Measurements from ENCODE around the gene CA10.

CA10 gene

DNA sequence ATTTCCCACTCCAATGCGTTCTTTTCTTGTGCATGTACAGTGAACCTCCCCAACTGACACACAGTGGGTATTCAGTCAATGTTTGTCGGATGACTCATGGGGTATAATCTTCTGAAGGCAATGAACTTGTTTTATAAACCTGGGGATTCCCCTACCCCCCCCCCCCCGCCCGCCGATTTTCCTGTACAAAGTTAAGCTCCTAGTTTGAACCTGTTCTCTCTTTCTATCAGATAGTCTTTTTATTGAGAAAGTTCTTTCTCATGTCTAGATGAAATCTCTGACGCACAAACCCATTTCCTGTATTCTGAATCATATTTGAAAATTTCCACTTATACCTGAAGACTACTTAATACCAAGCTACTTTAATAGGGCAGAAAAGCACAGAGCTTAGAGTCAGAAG, 338.3 kb downstream of the CA10 start:
- Histone ChIP-seq H3K27me3 (ENCODE audit: insufficient read depth, poor library complexity, severe bottlenecking) (no peaks in the 10 kb centered on the region), H3K27ac (replicated peaks) (no peak overlapping the region), H3K4me3 (replicated peaks; ENCODE audit: insufficient read depth, low read length) (no peak overlapping the region)
- DNase-seq (ENCODE audit: low read depth in 1 of 2, low spot score in 1 of 2) = no peak
- TF ChIP-seq POLR2AphosphoS5 (IDR thresholded peaks at IDR 0.05; ENCODE audit: low read depth) (no peak), GABPA (IDR thresholded peaks at IDR 0.05; ENCODE audit: low read depth) (no peak), SPI1 (IDR thresholded peaks at IDR 0.05; ENCODE audit: borderline replicate concordance, low read depth) (no peak)
- TF ChIP-seq, protein P1, sequence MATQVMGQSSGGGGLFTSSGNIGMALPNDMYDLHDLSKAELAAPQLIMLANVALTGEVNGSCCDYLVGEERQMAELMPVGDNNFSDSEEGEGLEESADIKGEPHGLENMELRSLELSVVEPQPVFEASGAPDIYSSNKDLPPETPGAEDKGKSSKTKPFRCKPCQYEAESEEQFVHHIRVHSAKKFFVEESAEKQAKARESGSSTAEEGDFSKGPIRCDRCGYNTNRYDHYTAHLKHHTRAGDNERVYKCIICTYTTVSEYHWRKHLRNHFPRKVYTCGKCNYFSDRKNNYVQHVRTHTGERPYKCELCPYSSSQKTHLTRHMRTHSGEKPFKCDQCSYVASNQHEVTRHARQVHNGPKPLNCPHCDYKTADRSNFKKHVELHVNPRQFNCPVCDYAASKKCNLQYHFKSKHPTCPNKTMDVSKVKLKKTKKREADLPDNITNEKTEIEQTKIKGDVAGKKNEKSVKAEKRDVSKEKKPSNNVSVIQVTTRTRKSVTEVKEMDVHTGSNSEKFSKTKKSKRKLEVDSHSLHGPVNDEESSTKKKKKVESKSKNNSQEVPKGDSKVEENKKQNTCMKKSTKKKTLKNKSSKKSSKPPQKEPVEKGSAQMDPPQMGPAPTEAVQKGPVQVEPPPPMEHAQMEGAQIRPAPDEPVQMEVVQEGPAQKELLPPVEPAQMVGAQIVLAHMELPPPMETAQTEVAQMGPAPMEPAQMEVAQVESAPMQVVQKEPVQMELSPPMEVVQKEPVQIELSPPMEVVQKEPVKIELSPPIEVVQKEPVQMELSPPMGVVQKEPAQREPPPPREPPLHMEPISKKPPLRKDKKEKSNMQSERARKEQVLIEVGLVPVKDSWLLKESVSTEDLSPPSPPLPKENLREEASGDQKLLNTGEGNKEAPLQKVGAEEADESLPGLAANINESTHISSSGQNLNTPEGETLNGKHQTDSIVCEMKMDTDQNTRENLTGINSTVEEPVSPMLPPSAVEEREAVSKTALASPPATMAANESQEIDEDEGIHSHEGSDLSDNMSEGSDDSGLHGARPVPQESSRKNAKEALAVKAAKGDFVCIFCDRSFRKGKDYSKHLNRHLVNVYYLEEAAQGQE (IDR thresholded peaks at IDR 0.05; ENCODE audit: insufficient replicate concordance, low read depth) = no peak
- TF ChIP-seq, protein P2, sequence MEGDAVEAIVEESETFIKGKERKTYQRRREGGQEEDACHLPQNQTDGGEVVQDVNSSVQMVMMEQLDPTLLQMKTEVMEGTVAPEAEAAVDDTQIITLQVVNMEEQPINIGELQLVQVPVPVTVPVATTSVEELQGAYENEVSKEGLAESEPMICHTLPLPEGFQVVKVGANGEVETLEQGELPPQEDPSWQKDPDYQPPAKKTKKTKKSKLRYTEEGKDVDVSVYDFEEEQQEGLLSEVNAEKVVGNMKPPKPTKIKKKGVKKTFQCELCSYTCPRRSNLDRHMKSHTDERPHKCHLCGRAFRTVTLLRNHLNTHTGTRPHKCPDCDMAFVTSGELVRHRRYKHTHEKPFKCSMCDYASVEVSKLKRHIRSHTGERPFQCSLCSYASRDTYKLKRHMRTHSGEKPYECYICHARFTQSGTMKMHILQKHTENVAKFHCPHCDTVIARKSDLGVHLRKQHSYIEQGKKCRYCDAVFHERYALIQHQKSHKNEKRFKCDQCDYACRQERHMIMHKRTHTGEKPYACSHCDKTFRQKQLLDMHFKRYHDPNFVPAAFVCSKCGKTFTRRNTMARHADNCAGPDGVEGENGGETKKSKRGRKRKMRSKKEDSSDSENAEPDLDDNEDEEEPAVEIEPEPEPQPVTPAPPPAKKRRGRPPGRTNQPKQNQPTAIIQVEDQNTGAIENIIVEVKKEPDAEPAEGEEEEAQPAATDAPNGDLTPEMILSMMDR (IDR thresholded peaks at IDR 0.05; ENCODE audit: insufficient read depth, low read length) = no peak

DNA sequence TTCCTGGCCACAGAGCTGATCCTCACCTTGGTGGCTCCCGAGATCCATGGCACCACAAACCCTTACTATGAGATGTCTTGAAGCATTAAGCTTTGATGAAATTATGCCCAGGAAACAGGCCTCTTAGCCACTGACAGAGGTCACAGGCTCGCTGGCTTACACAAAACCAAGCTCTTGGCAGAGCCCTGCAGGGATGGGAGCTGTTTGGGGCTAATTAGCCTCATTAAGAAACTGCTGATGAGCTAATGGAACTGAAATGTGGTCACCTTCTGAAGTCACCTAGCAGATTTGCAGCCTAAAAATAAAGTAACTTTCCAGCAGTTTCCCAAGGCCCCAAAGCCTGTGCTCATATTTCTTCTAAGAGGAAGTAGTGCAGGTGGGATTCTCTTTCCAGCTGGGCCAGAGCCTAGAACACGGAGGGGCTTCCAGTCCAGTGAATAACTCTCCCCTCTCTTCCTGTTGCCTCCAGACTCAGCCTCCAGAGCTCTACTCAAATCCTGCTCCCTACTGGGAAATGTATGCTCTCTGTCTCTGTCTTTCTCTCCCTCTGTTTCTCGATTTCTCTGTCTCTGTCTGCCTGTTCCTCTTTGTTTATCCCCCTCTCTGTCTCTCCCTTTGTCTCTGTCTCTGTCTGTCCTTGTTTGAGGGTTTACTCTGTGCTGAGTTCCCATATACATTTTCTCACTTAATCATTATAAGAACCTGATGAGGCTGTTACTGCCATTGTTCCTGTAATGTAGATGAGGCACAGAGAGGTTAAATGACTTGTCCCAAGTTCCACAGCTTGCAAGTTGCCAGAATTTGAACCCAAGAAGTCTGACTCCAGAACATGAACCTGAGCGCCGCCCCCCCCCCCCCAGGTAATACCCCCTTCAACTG, 338.9 kb downstream of the CA10 start:
- Histone ChIP-seq H3K27ac (replicated peaks) (no peak overlapping the region), H3K4me3 (replicated peaks; ENCODE audit: insufficient read depth, low read length) (no peak overlapping the region), H3K27me3 (ENCODE audit: insufficient read depth, poor library complexity, severe bottlenecking) (no peaks in the 10 kb centered on the region)
- TF ChIP-seq POLR2AphosphoS5 (IDR thresholded peaks at IDR 0.05; ENCODE audit: low read depth) (no peak), SPI1 (IDR thresholded peaks at IDR 0.05; ENCODE audit: borderline replicate concordance, low read depth) (no peak), GABPA (IDR thresholded peaks at IDR 0.05; ENCODE audit: low read depth) (no peak)
- TF ChIP-seq, protein P2 (IDR thresholded peaks at IDR 0.05; ENCODE audit: insufficient read depth, low read length) = no peak
- TF ChIP-seq, protein P1 (IDR thresholded peaks at IDR 0.05; ENCODE audit: insufficient replicate concordance, low read depth) = no peak
- no peak for DNase-seq (ENCODE audit: low read depth in 1 of 2, low spot score in 1 of 2)

DNA sequence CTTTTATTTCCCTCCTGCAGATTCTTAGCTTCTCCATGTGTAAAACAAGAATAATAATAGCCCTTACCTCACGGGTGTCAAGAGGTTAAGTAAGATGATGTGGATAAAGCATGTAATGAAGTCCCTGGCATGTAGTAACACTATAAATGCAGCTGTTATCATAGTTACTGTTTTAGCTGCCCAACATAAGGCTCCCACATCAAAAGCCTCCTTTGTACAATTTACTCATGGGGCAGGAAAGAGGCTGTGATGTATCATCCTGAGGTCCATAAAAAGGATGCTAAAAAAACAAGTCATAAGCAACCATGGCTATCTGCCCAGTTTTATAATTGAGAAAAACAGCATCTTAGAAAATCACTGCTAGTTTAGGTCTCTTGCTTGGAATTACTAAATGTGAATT, 339.7 kb downstream of the CA10 start:
- H3K27me3 ChIP-seq (ENCODE audit: insufficient read depth, poor library complexity, severe bottlenecking) = no peaks in the 10 kb centered on the region
- DNase-seq (ENCODE audit: low read depth in 1 of 2, low spot score in 1 of 2) = no peak
- no peak overlapping the region for H3K27ac ChIP-seq (replicated peaks)
- H3K4me3 ChIP-seq (replicated peaks; ENCODE audit: insufficient read depth, low read length) = no peak overlapping the region
- TF ChIP-seq, protein P2 (IDR thresholded peaks at IDR 0.05; ENCODE audit: insufficient read depth, low read length) = no peak
- TF ChIP-seq POLR2AphosphoS5 (IDR thresholded peaks at IDR 0.05; ENCODE audit: low read depth) (no peak), GABPA (IDR thresholded peaks at IDR 0.05; ENCODE audit: low read depth) (no peak), SPI1 (IDR thresholded peaks at IDR 0.05; ENCODE audit: borderline replicate concordance, low read depth) (no peak)
- TF ChIP-seq, protein P1 (IDR thresholded peaks at IDR 0.05; ENCODE audit: insufficient replicate concordance, low read depth) = no peak

All from HL-60 (cell line).